HG02763 (cell line): Measurements from ENCODE around the gene OR56A4.
"Not testable (repeated sequence)": the region's sequence is repeated elsewhere in the genome, so short reads cannot be mapped to it uniquely, and the experiment has no call there.

ENCODE experiments used
- ATAC-seq: cut with Tn5 transposase; IDR thresholded peaks from one replicate; pipeline ENCODE4 v1.9.1; 2021; ENCODE audit warnings: mild to moderate bottlenecking, moderate library complexity; ENCODE audit not compliant: unreplicated experiment

The OR56A4 gene

GRCh38 chr11:5960704-5961320 is 45.9 kb downstream of the OR56A4 start:
- ATAC-seq, result not testable (repeated sequence)

DNA sequence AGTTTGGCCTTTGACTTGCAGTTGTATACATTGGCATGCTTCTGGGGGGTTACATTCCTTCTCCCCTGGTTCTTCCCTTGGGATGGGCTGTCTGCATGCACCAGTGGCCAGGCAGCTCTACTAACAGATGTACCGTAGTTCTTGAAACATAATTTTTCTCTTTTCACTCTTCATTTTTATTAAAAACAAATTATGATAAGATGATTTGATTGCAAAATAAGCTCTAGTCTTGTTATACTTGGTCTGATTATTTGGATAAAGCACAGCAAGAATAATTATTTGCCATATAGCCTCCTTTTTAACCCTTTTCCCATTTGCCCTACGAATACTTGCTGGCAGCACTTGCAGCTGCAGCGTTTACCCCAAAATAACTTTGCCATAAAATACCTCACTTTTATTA is 51.2 kb downstream of the OR56A4 start:
- no peak for ATAC-seq
